Lower leg skin (tissue), 3 donors: ENCODE results near the gene LRBA.

Experiments
- POLR2A ChIP-seq, 2 donors: fragments of 450-650 bp; IDR thresholded peaks; one replicate each; pipeline ENCODE4 v1.6.1; 2016 to 2017; ENCODE audit warnings: antibody characterized with exemption in 2 of 2, mild to moderate bottlenecking in 1 of 2, moderate library complexity in 1 of 2
- TF ChIP-seq, protein P1 (sequence below), 3 donors: fragments of 450-650 bp; IDR thresholded peaks; one replicate each; pipeline ENCODE4 v1.5.1; 2016; ENCODE audit warnings: antibody characterized with exemption in 3 of 3, mild to moderate bottlenecking in 3 of 3, moderate library complexity in 2 of 3

DNA sequence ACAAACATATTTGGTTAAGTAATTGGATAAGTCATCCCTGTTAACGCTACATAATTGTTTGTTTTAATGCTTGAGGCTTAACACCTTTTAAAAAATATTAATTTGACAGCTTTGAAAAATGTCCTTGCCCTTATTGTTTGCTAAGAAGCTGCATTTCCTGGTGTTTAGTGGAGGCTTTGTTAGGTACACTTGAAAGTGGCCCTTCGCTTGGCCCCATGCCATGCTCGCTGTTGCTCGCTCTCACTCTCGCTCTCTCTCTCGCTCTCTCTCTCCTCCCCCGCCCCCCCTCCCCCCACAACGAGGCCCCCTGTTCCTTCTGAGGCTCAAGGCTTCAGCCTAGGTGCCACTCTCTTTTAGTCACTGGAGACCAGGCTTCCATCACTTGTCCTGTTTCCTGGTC is 797.3 kb downstream of the LRBA start:
- TF ChIP-seq POLR2A (IDR thresholded peaks at IDR 0.05), result no peak
- TF ChIP-seq, protein P1, sequence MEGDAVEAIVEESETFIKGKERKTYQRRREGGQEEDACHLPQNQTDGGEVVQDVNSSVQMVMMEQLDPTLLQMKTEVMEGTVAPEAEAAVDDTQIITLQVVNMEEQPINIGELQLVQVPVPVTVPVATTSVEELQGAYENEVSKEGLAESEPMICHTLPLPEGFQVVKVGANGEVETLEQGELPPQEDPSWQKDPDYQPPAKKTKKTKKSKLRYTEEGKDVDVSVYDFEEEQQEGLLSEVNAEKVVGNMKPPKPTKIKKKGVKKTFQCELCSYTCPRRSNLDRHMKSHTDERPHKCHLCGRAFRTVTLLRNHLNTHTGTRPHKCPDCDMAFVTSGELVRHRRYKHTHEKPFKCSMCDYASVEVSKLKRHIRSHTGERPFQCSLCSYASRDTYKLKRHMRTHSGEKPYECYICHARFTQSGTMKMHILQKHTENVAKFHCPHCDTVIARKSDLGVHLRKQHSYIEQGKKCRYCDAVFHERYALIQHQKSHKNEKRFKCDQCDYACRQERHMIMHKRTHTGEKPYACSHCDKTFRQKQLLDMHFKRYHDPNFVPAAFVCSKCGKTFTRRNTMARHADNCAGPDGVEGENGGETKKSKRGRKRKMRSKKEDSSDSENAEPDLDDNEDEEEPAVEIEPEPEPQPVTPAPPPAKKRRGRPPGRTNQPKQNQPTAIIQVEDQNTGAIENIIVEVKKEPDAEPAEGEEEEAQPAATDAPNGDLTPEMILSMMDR (IDR thresholded peaks at IDR 0.05), result no peak
